Prostate gland (tissue), 2 donors: ENCODE results near the gene TRMT112. TPM values are rescaled to one million over a fixed set of nuclear protein-coding genes. Genes with fewer than 3 reads are reported as not detected.
A peak's percentile ranks its signal among the peaks of the same experiment; 100 is the strongest.

Experiments used
- DNase-seq: peaks from one replicate; pipeline ENCODE4 v3.0.0-alpha.2; 2019; ENCODE audit warnings: low spot score
- H3K27ac ChIP-seq, 2 donors: fragments of 200-600 bp; sonication (generic); 2 replicates each; pipeline ENCODE4 v1.5.1; 2017 to 2019
- H3K27me3 ChIP-seq: fragments of 200-600 bp; sonication (generic); replicated peaks from 2 replicates; pipeline ENCODE4 v1.5.1; 2019; ENCODE audit not compliant: insufficient read depth
- H3K36me3 ChIP-seq, 2 donors: fragments of 200-600 bp; sonication (generic); 1 replicate in 1 of 2; 2 replicates in 1 of 2; pipeline versions ENCODE4 v1.5.1 to v1.8.1; 2017 to 2019
- H3K4me1 ChIP-seq: fragments of 200-600 bp; sonication (generic); replicated peaks from 2 replicates; pipeline ENCODE4 v1.5.1; 2019
- H3K4me3 ChIP-seq, 2 donors: fragments of 200-600 bp; sonication (generic); 2 replicates each; pipeline ENCODE4 v1.5.1; 2017 to 2019
- H3K9me3 ChIP-seq: fragments of 200-600 bp; sonication (generic); 2 replicates; pipeline ENCODE4 v1.5.1; 2017
- CTCF ChIP-seq, 4 experiments: fragments of 200-600 bp in 2 of 4; fragments of 450-650 bp in 2 of 4; sonication (generic) in 2 of 4; IDR thresholded peaks; 1 replicate in 3 of 4; 2 replicates in 1 of 4; pipeline ENCODE4 v1.5.1; 2016 to 2019; ENCODE audit warnings: antibody characterized with exemption in 4 of 4, mild to moderate bottlenecking in 2 of 4, moderate library complexity in 2 of 4
- POLR2A ChIP-seq: fragments of 450-650 bp; IDR thresholded peaks from one replicate; pipeline ENCODE4 v1.6.1; 2016; ENCODE audit warnings: antibody characterized with exemption, mild to moderate bottlenecking
- POLR2AphosphoS5 ChIP-seq: sonication (generic); formaldehyde crosslinking; IDR thresholded peaks from one replicate; pipeline ENCODE4 v1.6.1; 2017; ENCODE audit warnings: antibody characterized with exemption
- WGBS: methylation state at CpG from one replicate; pipeline ENCODE4 v1.1.5; 2018; 5-methylcytosine and 5-hydroxymethylcytosine counted together
- intact Hi-C: fragments of 100-400 bp; cut with DNase I; formaldehyde crosslinking; loops from one replicate; pipeline ENCODE4 v1.14.2; 2022
- total RNA-seq, 2 donors: library from RNA; depleted of rRNA; stranded (reverse); fragments of >200 nt; gene quantifications; one replicate each; pipeline ENCODE4 v1.1.0, GENCODE V29; 2016

The TRMT112 gene
- total RNA-seq, 2 donors from 2014 or later, result 328 to 400 TPM

DNA sequence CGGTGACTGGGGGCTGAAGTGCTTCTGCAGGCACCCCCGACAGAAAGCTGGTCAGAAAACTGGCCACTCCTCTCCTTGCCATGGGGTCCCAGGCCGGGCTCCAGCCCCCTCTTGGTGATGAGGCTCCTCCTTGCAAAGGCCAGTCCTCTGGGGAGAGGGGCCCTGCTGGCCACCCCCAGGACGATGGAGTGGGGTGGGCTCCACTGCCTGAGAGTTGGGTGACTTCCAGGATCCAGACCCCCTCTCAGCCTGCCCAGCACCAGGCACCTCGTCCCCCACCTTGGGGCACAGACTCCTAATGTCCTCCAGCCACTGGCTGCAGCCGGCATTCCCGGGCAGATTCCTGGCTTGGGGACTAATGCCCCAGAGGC, 41.2 kb upstream of the TRMT112 start:
- intact Hi-C loops, result no loop called here
- Histone ChIP-seq H3K4me3 (peak overlapping the region; percentile 60 to 75), H3K36me3 (no peaks in the 10 kb centered on the region), H3K9me3 (no peaks in the 10 kb centered on the region), H3K27ac (peak overlapping the region; percentile 78 to 81), H3K4me1 (peaks cover 6% of the 10 kb centered on the region), H3K27me3 (no peaks in the 10 kb centered on the region)
- 29% methylated on average over 7 of the region's 7 CpGs for WGBS
- TF ChIP-seq POLR2AphosphoS5 (no peak), CTCF (IDR thresholded peaks at IDR 0.05) (no peak), POLR2A (no peak)
- no peak for DNase-seq

DNA sequence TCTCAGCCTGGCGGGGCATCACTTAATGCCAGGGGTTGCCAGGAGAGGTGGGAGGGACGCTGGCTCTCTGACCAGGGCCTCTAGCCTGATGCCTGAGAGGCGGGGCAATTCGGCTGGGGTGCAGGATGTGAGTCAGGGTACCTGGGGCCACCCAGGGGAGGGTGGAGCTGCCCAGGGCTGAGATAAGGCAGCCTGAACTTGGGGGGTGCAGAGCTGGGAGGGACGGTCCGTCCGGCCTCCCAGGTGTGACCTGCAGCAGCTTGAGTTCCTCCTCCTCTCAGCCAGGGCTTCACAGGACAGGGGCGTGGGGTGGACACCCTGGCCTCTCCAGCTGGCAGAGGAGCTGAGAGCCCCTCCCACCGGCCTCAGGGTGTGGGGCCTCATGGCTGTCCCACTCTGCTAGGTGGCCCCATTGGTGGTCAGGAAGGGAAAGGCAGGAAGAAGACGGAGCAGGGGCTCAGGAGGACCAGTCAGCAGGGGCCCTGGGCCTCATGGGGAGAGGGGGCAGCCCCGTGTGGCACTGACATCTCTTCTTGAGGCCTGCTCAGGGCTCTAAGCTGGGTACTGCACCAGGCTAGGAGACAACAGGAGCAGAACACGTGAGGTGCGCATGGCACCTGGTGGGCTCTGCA, 40.7 kb upstream of the TRMT112 start:
- TF ChIP-seq POLR2AphosphoS5, result no peak
- TF ChIP-seq POLR2A, result no peak
- TF ChIP-seq CTCF (IDR thresholded peaks at IDR 0.05), result no peak
- intact Hi-C loops, result no loop called here
- Histone ChIP-seq H3K9me3 (no peaks in the 10 kb centered on the region), H3K36me3 (no peaks in the 10 kb centered on the region), H3K27me3 (no peaks in the 10 kb centered on the region), H3K27ac (peak overlapping the region; percentile 78 to 81), H3K4me3 (peak overlapping the region in 1 of 2 donors; percentile 75), H3K4me1 (peaks cover 6% of the 10 kb centered on the region)
- no peak for DNase-seq
- WGBS, result 66% methylated on average over 12 of the region's 13 CpGs

GRCh38 chr11:64357446-64357845, 40.1 kb upstream of the TRMT112 start:
- no peak overlapping the region for H3K4me3 ChIP-seq
- no peak for DNase-seq
- no peaks in the 10 kb centered on the region for H3K9me3 ChIP-seq
- H3K27ac ChIP-seq, result no peak overlapping the region
- TF ChIP-seq CTCF (IDR thresholded peaks at IDR 0.05) (no peak), POLR2A (no peak), POLR2AphosphoS5 (no peak)
- H3K27me3 ChIP-seq, result no peaks in the 10 kb centered on the region
- intact Hi-C loops, result no loop called here
- H3K4me1 ChIP-seq, result peaks cover 6% of the 10 kb centered on the region
- 94% methylated on average over 6 of the region's 6 CpGs for WGBS
- no peaks in the 10 kb centered on the region for H3K36me3 ChIP-seq

DNA sequence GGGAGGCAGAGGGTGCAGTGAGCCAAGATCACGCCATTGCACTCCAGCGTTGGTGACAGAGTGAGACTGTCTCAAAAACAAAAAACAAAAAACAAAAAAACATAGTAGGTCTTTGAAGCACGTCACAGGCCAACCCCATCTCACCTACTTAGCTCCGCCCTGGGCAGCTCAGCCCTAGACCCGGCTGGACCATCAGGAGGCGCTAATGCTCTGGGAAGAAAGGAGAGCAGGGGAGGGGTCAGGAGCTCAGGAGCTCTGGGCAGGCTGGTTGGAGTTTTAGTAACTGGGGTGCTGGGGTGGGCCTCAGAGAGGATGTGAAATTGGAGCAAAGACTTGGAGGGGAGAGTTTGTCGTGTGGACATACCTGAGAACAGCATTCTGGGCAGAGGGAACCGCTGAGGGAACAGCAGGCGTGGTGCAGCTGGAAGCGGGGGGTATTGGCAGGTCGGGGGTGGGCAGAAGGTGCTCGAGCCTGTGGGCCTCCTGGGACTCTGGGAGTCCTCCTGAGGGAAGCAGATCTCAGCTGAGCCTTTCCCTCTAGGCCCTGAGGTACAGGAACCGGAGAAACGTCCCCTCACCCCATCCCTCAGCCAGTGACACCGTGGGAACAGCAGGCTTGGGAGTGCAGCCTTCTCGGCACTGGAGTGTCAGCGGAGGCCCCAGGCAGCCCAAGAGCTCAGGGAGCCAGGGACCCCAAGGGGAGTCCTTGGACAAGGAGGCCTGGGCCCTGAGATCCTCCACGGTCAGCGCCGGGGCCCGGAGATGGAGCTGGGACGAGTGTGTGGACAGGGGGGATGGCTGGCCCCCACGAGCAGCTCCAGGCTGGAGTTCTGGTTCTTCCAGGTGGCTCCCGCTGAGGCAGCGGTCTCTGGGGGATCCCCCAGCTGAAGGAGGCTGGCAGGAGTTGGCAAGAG, 39.4 kb upstream of the TRMT112 start:
- TF ChIP-seq CTCF (IDR thresholded peaks at IDR 0.05) (no peak), POLR2A (no peak), POLR2AphosphoS5 (no peak)
- Histone ChIP-seq H3K27me3 (no peaks in the 10 kb centered on the region), H3K36me3 (no peaks in the 10 kb centered on the region), H3K9me3 (no peaks in the 10 kb centered on the region), H3K4me1 (peaks cover 6% of the 10 kb centered on the region), H3K27ac (no peak overlapping the region), H3K4me3 (no peak overlapping the region)
- DNase-seq, result no peak
- 83% methylated on average over 25 of the region's 25 CpGs for WGBS
- intact Hi-C loops, result no loop called here
